ENCODE measurements around the gene C22orf15. TPM values are rescaled to one million over a fixed set of nuclear protein-coding genes. Genes with fewer than 3 reads are reported as not detected.
A peak's percentile ranks its signal among the peaks of the same experiment; 100 is the strongest.

Gene C22orf15
- total RNA-seq, 1 experiment from 2014 or later: 0.81 TPM

GRCh38 chr22:23772315-23772648 is 9.5 kb downstream of the C22orf15 start:
- Histone ChIP-seq H3K27me3 (ENCODE audit: insufficient read depth, low read length) (peaks cover 15% of the 10 kb centered on the region; the same call in 1 of the 2 replicates), H2BK12ac (ENCODE audit: insufficient read length, low read depth, low read length) (no peak overlapping the region), H4K91ac (ENCODE audit: insufficient read length, low read depth, low read length) (no peak overlapping the region), H4K20me1 (ENCODE audit: control insufficient read depth, insufficient read depth, insufficient read length) (no peaks in the 10 kb centered on the region), H3K4me1 (ENCODE audit: insufficient read depth, low read length) (no peaks in the 10 kb centered on the region; the same call in 1 of the 2 replicates), H3K9ac (ENCODE audit: extremely low read depth, insufficient read length, low read length) (no peak overlapping the region), H3K23me2 (ENCODE audit: insufficient read length, low read depth, low read length, poor library complexity, severe bottlenecking) (peaks cover 14% of the 10 kb centered on the region), H3K4ac (ENCODE audit: low read depth, low read length) (no peak overlapping the region), H2BK5ac (ENCODE audit: insufficient read length, low read length) (no peak overlapping the region), H2BK15ac (ENCODE audit: low read depth, low read length) (no peak overlapping the region), H2BK120ac (ENCODE audit: low read depth, low read length, poor library complexity, severe bottlenecking) (no peak overlapping the region), H2AFZ (ENCODE audit: low read length) (no peak overlapping the region), H3K4me2 (ENCODE audit: insufficient read depth, insufficient read length, low read length) (peak overlapping the region; percentile 47), H3T11ph (ENCODE audit: low read length) (no peak overlapping the region), H3K27ac (ENCODE audit: insufficient read length, low read depth, low read length) (no peak overlapping the region), H3K79me2 (ENCODE audit: insufficient read depth, low read length) (no peaks in the 10 kb centered on the region), H3K9me3 (ENCODE audit: control insufficient read depth, low read depth, low read length) (no peaks in the 10 kb centered on the region), H3K56ac (ENCODE audit: insufficient read length, low read depth, low read length) (no peak overlapping the region), H3K14ac (ENCODE audit: insufficient read depth, low read length) (no peak overlapping the region), H4K5ac (ENCODE audit: insufficient read length, low read depth, low read length) (no peak overlapping the region), H2BK20ac (ENCODE audit: low read depth, low read length, poor library complexity, severe bottlenecking) (no peak overlapping the region), H3K23ac (ENCODE audit: insufficient read length, low read depth, low read length) (no peak overlapping the region), H4K8ac (replicated peaks; ENCODE audit: insufficient read length, low read depth, low read length) (no peak overlapping the region), H3K79me1 (ENCODE audit: insufficient read depth, low read depth, low read length, poor library complexity, severe bottlenecking) (no peaks in the 10 kb centered on the region), H3K18ac (ENCODE audit: insufficient read length, low read depth, low read length) (no peak overlapping the region), H2AK5ac (ENCODE audit: insufficient read length, low read length) (no peak overlapping the region)
- H3K4me1 Mint-ChIP-seq: peaks cover 14 to 35% of the 10 kb centered on the region in 2 experiments
- no peaks in the 10 kb centered on the region; a peak in 1 of 7 replicates for H3K36me3 Mint-ChIP-seq (ENCODE audit: insufficient read depth in 1 of 3, low read depth in 3 of 3)
- peaks cover 63% of the 10 kb centered on the region for H3K27me3 Mint-ChIP-seq (ENCODE audit: low read depth)
- no peaks in the 10 kb centered on the region for H3K9me3 Mint-ChIP-seq
- H3K4me3 Mint-ChIP-seq: peak overlapping the region; percentile 53 to 82
- WGBS (ENCODE audit: extremely low coverage, insufficient read length, low lambda C conversion rate): no CpG with 5 or more reads among the region's 6 CpGs
- DNase-seq: no peak
- TF ChIP-seq CTCF (conservative IDR thresholded peaks at IDR 0.05): no peak
- no peak overlapping the region; a peak in 1 of 7 replicates for H3K27ac Mint-ChIP-seq
